GM19328 (cell line): ENCODE measurements around the gene OR2A25.

Source experiments
- ATAC-seq: cut with Tn5 transposase; IDR thresholded peaks from one replicate; pipeline ENCODE4 v1.9.1; 2021; ENCODE audit warnings: mild to moderate bottlenecking, moderate library complexity; ENCODE audit not compliant: unreplicated experiment

The OR2A25 gene

DNA sequence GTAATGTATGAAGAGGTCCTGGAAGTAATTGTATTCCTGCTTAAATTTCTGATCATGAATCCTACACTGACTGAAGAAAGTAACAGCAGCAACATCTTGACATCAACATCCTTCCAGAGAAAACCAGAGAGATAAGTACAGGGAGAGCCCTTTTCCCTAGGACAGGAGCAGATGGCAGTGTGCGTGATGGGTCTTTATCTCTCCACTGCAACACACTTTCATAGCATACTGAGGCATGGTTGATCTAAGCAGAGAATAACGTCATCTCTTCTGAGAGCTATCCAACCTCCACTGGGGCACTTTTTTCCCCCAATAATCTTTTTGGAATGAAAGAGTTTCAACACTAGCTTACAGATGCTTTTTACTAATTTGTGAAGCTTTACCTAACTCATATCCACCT is 342 bp downstream of the OR2A25 start:
- no peak for ATAC-seq

DNA sequence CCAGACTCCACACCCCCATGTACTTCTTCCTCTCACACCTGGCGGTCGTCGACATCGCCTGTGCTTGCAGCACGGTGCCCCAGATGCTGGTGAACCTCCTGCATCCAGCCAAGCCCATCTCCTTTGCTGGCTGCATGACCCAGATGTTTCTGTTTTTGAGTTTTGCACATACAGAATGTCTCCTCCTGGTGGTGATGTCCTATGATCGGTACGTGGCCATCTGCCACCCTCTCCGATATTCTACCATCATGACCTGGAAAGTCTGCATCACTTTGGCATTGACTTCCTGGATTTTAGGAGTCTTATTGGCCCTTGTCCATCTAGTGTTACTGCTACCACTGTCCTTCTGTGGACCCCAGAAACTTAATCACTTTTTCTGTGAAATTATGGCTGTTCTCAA is 4.8 kb downstream of the OR2A25 start:
- no peak for ATAC-seq

- no peak for ATAC-seq
Measured at GRCh38 chr7:144085978-144086377, 16.4 kb downstream of the OR2A25 start, which contains the start of gene OR2A12. Gene OR2A12, plus strand, starts transcription at chr7:144086278. Its CDS starts 8,830 bp downstream, at chr7:144095108.

GRCh38 chr7:144086730-144087129 is 17.1 kb downstream of the OR2A25 start:
- no peak for ATAC-seq

DNA sequence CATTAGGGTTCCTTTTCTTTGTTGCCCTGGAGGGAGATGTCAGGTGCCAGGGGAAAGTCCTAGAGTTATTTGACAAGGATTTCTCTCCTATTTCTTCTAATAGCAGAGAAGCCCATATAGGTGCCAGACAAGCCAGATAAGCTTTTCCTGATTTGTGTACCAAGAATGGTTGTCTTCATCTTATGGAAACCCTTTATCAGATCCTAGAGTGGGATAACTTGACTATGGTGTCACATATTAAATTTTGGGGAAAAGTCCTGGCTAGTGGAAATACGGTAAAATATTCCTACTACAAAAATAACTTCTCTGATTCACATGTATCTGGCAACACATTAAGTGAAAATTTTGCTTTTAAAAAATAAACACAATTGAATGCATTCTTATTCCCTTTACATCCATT is 17.6 kb downstream of the OR2A25 start:
- ATAC-seq = no peak

DNA sequence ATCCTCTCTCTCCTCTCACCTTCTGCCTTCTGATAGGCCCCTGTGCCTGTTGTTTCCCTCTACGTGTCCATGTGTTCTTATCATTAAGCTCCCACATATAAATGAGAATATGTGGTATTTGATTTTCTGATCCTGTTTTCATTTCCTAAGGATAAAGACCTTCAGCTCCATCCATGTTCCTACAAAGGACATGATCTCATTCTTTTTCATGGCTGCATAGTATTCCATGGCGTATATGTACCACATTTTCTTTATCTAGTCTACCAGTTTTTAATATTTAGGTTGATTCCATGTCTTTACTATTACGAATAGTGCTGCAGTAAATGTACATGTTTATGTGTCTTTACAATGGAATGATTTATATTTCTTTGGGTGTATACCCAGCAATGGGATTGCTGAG is 21.1 kb downstream of the OR2A25 start:
- no peak for ATAC-seq

DNA sequence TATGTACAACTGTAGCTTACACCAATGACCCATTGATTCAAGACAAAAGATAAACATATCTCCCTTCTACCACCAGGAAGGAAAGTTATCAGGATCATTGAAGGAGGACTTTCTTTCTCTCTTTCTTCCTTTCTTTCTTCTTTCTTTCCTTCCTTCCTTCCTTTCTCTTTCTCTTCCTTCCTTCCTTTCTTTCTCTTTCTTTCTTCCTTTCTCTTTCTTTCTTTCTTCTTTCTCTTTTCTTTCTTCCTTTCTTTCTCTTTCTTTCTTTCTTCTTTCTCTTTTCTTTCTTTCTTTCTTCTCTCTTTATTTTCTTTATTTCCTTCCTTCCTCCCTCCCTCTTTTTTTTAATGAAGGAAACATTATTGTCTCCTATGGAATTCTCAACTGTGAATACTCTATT is 29.2 kb downstream of the OR2A25 start:
- ATAC-seq = no peak

DNA sequence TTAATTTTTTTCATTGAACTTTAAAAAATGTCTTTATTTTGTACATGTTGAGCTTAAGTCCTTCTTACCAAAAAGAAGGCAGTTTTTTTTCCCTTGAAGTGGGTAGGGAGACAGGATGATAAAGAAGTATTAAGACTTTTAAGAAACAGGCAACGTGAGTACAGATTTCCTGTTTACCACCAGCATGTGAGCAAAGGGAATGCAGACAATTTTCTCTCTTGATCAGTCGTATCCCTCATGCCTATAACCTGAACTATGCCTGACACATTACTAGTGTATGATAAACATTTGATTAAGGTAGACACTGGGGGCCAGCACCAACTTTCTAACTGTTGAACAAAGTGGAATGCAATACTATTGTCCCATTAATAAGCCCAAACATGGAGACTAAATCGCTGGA is 31.0 kb downstream of the OR2A25 start:
- no peak for ATAC-seq

DNA sequence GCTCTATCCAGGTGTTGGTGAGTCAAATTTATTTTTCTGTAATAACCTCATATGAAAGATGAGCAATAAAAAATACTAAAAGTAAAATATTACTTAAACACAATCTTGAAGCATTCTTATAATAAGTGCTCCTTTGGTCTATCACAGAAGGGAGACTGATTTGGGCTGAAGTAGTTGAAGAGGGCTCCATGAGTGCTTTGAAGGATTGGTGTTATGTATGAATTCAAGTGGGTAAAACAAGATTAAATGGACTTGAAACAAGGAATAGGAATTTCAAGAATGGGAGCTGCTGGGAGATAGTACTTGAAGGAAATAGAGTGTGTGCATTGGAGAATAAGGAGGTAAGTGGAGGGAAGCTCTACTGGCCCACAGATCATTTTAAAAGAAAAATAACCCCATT is 32.4 kb downstream of the OR2A25 start:
- ATAC-seq = no peak

- no peak for ATAC-seq
Measured at GRCh38 chr7:144105211-144105610, 35.6 kb downstream of the OR2A25 start.

DNA sequence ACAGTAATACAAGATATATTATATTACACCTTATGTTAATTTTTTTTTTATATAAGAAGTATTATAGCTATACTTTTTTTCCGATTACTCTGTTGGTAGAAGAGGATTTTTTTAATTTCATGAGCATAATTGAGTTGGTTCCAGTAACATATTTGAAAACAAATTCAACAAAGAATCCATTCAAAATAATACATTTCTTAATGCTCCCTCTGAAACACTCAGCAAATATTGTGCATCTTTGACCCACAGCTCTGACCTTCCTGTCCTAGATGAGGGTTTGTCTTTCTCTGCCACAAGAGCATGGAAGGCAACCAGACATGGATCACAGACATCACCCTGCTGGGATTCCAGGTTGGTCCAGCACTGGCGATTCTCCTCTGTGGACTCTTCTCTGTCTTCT is 39.7 kb downstream of the OR2A25 start, which contains the start of gene OR2A2:
TSS of gene OR2A2 (plus strand) at position 301 of the 400 bp plus-strand sequence. CDS start at position 301, 0 bp downstream.
- ATAC-seq = no peak

DNA sequence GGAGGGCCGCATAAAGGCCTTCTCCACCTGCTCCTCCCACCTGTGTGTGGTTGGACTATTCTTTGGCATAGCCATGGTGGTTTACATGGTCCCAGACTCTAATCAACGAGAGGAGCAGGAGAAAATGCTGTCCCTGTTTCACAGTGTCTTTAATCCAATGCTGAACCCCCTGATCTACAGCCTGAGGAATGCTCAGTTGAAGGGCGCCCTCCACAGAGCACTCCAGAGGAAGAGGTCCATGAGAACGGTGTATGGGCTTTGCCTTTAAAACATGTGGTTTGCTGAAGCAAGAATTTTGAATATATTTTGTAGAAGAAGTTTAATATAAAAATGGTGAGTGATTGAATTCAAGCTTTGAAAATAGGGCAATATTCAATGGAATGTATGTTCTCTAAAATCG is 40.7 kb downstream of the OR2A25 start:
- no peak for ATAC-seq

- no peak for ATAC-seq
Measured at GRCh38 chr7:144113651-144114050, 44.0 kb downstream of the OR2A25 start.

- ATAC-seq = no peak
Measured at GRCh38 chr7:144118341-144118740, 48.7 kb downstream of the OR2A25 start.

- ATAC-seq = no peak
Measured at GRCh38 chr7:144122876-144123275, 53.3 kb downstream of the OR2A25 start, which contains the start of gene OR2A14. Gene OR2A14, plus strand, starts transcription at chr7:144123176. Its CDS starts 5,937 bp downstream, at chr7:144129113.
